Measurements from ENCODE around the gene RAB42. TPM values are rescaled to one million over a fixed set of nuclear protein-coding genes. Genes with fewer than 3 reads are reported as not detected.
"Not testable (repeated sequence)": the region's sequence is repeated elsewhere in the genome, so short reads cannot be mapped to it uniquely, and the experiment has no call there.

The RAB42 gene, protein sequence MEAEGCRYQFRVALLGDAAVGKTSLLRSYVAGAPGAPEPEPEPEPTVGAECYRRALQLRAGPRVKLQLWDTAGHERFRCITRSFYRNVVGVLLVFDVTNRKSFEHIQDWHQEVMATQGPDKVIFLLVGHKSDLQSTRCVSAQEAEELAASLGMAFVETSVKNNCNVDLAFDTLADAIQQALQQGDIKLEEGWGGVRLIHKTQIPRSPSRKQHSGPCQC
- total RNA-seq: 1.6 TPM

DNA sequence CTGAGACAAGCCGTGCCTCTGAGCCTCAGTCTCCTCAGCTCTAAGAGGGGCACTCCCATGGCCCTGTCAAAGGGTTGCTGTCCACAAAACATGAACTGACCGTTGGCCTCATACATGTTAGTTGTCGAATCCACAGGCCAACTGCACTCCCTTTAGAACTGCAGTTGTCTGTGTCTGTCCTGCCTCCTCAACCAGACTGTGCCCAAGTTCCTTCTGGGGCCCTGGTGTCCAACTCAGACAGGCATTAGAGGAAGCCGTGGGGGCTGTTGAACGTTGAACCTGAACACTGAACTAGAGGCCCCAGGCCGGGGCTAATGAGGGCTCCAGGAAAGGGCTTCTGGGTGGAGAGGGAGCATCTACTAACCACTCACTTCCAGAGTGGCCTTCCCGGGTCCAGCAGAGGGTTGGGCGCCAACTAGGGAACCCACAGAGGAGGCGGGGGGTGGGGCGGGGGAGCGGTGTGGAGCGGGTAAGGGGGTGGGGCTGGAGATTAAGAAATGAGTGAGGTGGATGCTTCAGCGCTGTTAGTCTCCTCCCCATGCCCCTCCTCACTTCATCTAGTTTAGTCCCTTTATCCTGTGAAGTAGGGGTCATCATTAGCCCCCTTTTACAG is at the start of gene RAB42:
RAB42 (plus strand) TSS at position 558 of the 613 bp plus-strand sequence. CDS start 247 bp downstream, outside the sequence.
- DNase-seq: no peak

DNA sequence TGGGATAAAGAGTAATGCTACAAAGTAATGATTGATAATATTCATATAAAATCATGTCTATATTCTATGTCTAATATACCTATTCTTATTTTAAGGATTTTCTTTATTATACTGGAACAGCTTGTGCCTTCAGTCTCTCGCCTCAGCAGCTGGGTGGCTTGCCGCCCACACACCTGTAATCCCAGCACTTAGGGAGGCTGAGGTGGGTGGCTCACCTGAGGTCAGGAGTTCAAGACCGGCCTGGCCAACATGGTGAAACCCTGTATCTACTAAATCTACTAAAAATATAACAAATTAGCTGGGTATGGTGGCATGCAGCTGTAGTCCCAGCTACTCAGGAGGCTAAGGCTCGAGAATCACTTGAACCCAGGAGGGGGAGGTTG is 46.8 kb upstream of the RAB42 start:
- no peak for DNase-seq

DNA sequence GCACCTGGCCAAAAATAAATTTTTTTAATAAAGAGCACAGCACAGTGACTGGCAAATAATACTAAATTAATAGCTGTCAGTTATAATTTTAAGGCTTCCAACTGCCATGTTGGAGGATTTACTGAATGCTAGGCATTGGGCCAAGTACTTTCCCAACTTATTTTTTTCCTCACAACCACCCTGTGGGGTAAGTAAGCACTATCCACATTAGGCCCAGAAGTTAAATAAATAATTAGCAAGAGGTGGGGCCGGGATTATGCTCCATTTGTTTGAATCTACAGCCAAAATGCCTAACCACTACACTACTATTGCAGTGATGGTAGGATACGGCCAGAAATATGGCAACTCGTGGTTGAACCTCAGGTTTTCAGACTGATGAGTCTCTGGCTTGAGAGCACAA is 43.7 kb upstream of the RAB42 start:
- no peak for DNase-seq

DNA sequence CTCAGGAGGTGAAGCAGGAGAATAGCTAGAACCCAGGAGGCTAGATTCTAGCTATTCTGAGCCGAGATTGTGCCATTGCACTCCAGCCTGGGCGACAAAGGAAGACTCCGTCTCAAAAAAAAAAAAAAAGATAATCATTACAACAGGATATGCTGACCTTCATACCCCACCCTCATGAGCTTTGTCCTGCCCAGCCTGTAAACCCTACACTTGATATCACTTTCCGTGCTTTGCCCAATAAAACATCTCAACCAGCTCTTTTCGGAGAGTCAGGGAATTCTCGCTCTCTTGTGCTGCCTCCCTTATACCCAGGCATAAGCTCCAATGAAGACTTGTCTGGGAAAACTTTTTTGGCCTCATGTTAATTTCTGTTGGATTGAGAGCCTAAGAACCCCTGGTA is 40.7 kb upstream of the RAB42 start:
- DNase-seq: no peak

DNA sequence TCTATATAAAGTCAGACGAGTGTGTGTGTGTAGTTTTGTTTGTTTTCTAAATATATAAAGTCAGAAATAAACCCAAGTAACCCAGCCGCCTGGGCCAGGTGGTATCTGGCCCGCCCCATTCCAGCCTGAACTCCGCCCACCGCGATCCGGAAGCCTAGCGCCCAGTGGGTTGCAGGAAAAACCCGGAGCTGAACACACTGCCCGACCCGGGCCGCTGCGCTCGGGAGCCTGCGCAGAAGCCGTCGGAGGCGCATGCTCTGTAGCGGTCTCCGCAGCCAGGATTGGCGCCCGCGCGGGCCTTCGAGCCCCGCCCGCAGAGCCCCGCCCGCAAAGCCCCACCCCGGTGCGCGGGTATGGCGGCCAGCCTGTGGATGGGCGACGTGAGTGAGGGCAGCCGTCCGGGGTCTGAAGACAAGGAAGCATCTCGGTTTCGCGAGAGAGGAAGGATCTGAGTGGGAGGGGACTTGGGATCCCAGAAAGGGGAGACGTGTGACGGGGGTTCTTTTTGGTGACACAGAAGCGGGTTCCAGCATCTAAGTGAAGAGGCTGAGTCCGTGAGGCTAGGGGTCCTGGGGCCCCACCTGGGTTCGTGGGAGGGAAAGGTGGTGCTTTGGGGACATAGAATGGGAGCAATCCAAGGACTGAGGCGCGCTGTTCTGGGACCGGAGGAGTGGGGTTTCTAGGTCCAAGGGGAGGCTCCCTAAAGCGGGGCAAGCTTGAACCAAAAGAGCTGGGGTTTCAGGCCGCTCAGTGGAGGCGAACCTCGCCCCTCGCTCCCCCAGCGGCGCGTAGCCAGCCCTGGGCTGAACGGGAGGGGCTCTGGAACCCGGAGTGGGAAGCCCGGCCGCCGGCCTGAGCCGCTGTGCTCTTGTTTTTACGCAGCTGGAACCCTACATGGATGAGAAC is 39.1 kb upstream of the RAB42 start, which contains the start of gene TRNAU1AP:
TRNAU1AP (plus strand) TSS at position 328 of the 906 bp plus-strand sequence; CDS start at position 354, 26 bp downstream.
- DNase-seq: peak; percentile 92

DNA sequence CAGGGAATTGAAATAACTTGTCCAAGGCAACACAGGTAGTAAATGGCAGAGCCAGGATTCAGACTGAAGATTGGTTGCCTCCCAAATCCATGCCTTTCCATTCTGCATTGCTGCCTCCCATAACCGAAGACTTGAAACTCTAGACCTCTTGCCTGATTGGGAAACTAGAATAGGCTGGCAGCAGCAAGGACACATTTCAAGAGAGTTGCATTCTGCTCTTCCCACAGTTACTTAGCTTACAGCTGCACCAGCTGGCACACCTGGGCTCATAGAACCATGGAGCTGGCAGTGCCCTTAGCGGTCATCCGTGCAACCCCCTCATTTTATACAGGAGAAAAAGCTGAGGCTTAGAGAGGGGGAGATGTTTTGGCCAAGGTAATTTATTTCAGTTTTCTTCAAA is 31.2 kb upstream of the RAB42 start:
- DNase-seq: no peak

DNA sequence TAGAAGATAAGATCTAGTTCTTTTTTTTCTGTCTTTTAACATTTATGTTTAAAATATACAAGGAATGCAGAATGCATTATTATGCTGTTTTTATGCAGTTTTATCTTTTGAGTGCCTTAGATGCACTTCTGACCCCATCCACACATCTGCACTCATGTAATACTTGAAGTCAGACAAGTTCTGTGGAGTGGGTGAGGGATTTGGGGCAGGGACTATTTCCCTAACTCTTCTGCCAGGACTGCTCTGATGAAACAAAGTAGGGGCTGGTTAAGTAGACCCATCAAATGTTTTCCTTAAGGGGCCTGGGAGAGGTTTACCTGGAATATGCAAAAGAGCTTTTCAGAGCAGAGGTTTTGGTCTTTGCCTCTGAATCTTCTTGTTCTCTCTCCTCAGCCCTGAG is 27.8 kb upstream of the RAB42 start:
- no peak for DNase-seq

DNA sequence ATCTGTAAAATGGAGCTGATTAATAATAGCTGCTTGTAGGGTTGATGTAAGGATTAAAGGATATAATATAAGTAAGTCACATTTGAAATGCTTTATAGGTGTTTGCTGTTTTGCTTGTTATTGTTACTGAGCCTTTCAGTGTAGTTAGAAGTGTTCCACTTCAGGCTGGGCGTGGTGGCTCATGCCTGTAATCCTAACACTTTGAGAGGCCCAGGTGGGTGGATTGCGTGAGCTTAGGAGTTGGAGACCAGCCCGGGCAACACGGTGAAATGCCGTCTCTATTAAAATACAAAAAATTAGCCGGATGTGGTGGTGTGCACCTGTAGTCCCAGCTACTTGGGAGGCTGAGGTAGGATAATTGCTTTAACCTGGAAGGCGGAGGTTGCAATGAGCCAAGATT is 27.0 kb upstream of the RAB42 start:
- no peak for DNase-seq

DNA sequence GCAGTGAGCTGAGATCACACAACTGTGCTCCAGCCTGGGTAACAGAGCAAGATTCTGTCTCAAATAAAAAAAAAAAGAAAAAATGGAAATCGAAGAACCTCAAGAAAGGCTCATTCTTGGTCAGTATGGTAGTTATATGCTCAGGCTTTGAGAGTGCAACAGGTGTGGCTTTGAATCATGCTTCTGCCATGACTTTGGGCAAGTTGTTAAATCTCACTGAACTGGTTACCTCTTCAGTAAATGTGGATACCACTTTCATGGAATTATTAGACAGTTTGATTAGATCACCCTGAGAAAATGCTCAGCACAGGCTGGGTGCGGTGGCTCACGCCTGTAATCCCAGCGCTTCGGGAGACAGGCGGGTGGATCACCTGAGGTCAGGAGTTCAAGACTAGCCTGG is 26.3 kb upstream of the RAB42 start:
- no peak for DNase-seq

DNA sequence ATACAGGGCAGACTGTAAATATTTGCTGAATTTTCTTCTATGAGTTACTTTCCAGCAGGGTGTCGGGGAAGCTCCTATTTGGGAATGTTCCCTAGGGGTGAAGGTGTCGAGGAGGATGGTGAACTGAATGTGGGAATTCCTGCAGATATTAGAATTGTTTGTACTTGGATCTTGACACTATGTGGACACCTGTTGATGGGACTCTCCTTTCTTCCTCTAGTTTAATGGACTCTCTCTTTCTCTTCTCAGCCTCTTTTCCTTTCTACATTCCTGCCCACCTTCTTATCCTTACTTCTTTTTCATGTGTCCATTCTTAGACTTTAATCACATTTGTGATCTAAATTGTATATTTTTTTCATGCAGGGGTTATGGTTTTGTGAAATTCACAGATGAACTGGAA is 25.1 kb upstream of the RAB42 start:
- DNase-seq: no peak

DNA sequence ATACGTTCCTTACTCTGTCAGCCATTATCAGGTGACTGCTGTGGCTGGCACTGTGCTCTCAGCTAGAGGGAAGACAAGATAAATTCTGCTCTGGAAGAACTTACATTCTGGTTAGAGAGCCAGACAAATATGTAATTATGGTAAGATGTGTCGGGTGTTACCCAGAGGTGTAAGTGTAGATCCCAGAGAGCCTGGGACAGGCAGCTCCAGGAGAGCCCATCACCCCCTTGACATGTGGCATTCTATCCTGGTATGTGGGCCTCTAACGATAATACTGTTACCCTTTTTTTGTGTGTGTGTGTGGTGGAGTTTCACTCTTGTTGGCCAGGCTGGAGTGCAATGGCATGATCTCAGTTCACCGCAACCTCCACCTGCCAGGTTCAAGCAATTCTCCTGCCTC is 20.2 kb upstream of the RAB42 start:
- DNase-seq: no peak

DNA sequence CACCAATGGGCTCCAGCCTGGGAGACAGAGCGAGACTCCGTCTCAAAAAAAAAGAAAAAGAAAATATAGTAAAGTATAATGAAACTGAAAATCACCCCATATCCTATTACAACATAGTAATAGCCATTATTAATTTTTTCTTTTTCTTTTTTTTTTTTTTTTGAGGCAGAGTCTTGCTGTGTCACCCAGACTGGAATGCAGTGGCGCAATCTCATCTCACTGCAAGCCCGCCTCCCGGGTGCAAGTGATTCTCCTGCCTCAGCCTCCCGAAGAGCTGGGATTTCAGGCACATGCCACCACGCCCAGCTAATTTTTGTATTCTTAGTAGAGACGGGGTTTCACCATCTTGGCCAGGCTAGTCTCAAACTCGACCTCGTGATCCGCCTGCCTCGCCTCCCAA is 19.2 kb upstream of the RAB42 start:
- not testable (repeated sequence) for DNase-seq

DNA sequence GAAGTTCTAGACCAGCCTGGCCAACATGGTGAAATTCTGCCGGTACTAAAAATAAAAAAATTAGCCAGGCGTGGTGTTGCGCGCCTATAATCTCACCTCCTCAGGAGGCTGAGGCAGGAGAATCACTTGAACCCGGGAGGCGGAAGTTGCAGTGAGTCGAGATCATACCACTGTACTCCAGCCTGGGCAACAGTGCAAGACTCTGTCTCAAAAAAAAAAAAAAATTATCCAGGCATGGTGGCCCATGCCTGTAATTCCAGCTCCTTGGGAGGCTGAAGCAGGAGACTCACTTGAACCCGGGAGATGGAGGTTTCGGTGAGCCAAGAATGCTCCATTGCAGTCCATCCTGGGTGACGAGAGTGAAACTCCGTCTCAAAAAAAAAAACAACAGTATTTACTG is 18.5 kb upstream of the RAB42 start:
- DNase-seq: no peak

DNA sequence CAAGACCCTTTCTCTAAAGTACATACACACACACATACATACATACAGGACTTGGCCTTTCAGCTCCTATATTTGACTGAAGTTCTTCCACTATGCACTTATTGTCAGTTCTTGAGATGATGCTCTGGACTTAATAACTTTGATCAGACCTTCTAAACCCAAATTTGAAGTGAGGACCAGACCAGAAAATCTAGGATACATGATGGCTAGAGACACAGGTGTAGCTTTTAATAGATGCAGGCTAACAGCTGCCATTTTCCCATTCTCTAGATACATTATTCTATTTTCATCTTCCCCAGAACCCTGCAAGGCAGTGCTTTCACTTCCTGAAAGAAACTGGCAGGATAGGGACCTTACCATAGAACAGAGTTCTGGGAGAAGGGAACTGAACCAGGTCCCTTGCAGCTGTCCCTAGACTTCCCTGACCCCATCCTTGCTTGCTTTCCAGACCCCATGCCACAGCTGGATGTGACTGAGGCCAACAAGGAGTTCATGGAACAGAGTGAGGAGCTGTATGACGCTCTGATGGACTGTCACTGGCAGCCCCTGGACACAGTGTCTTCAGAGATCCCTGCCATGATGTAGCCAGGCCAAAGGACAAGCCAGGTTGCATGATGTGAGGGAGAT is 14.9 kb upstream of the RAB42 start:
- no peak for DNase-seq

DNA sequence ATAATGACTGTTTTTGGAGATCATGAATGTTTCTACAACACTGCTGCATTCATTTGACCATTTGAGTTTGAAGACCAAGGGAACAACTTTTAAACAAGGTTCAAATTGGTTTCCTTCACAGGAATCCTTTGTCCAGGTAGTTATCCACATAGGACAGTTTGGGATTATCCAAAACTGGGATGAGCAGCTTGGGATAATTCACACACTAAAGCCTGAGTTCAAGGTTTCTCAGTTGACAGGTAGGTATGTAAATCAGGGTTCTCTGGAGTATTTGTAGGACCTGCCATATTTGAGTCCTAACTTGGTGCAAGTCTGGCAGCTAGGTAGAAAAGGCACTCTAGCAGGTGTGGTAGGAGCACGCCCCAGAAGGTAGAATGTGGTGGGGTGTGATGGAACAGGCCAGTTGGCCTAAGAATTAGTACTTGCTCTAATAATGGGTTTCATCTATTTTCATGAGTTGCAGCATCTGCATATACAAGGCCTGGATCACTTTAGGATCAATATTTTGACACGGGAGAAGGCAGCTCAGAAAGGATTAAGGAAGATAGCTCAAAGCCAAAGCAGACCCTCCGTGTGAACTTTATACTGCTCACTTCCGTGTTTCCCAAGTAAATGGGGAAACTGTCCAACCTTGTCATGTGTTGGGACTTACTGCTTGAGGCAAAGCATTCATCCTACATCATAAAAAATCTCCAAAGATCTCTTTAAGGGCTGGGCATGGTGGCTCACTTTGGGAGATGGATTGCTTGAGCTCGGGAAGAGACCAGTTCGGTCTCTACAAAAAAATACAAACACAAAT is 14.1 kb upstream of the RAB42 start:
- DNase-seq: no peak

DNA sequence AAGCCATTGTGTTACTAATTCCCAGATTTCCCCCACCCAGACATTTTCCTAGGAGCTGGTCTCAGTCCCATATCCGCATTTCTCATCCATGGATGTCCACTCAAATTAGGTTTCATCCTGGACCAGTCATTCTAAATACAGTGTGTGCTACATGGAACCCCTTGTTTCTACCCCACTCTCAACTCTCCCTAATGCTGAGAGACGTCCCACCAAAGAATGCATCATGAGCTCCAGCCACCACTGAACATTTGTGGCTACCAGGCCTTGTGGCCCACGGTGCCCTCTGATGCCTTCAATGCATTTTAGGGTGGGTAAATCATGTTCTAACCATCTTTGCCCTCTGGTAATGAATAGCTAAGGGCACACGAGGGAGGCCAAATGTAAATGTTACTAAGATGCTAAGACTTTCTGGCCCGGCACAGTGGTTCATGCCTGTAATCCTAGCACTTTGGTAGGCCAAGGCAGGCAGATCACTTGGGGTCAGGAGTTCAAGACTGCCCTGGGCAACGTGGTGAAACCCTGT is 13.3 kb upstream of the RAB42 start:
- no peak for DNase-seq

DNA sequence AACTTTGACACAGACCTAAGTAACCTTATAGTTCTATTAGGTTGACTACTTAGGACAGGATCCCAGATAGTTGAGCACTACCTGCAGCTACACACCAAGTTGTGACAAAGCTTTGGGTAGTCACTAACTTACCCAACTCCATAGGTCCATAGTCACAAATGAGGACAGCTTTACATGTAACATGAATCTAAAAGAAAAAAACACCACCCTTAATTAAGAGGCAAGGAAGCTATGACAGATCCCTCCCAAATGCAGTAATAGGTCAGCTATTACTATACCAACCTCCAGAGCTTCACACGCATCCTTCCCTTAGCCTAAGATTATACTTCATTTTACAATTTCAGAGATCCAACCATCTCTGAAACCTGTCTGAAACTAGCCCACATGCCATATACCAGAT is 12.7 kb upstream of the RAB42 start:
- no peak for DNase-seq

DNA sequence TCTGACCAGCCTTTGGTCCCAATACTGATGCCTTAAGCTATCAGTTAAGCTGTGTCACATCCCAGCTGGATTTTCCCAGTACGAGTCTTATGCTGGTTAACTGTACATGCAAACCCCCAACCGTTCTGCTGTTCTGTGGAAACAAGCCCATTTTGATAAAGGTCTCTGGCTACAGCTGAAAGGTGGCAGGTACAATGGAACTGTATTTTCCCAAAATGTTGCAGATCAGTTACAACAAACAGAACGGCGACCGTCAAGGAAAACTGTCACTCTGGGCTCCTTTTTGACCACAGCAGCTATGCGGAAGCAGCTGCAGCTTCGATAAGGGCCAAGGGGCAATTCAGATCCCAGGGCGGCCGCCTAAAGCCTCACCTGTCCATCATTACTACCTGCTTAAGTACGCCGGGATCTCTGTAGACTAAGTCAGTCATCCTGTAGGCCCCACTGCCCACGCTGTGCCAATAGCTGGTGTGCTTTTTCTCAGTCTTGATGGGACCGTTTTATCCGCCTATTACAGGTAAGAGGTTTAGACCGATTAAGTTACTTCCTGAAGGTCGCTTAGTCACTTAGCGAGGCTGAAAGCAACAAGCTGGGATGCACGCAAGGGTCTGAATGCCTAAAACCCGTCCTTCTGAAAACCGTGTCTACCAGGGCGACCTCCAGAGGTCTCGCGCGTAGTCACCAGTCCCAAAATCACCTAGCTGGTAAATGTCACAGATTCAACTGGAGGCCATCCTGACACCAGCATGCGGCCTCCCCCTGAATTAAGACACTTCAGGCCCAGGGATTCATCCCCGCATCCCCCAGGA is 11.1 kb upstream of the RAB42 start:
- peak; percentile 62 for DNase-seq

DNA sequence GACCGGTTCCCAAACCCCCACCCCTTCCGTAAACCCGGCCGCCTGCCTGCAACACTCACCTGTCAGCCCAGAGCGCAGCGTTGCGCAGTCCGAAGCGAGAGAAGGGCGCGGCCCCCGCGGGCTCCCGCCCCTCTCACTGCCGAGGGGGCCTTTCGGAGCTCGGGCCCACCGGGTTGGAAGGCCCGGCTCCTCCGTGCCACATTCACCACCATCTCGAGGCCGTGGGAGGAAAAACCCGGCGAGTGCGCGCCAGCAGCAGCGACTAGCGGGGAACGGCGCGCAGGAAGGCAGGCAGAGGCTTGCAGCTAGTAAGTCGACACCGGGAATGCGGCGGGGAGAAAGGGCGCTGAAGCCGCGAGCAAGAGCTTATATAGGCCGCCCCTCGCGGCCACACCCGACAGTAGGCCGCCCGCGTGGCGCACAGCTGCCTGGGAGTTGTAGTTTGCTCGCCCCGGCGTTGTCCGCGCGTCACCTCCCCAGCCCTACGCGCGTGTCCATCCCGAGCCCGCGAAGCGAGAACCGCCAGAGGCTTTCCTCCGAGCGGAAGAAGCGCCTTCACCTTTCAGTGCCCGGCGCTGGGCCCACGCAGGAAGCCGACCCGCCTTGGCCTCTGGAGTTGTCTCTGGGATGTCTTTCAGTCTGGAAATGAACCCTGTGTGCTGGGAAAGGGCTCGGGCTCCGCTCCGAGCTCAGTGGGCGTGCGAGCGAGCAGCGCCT is 10.4 kb upstream of the RAB42 start:
- peak; percentile 92 for DNase-seq

DNA sequence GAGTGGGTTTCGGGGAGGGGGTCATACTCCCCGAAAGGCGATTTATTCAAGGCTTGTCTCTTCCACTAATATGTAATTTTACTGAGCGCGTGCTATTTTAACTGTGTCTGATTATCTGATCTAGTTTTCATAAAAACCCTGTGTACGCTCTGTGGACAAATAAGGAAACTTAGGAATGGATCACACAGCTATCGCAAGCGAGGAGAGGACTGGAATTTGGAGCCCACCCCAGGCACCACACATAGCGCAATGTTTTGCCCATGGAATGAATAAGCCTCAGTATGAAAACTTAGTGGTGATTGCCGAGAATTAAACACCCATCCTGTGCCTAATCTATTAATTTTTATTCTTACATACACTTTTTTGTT is 9.8 kb upstream of the RAB42 start:
- no peak for DNase-seq

All from occipital lobe (tissue), 2 donors.